ENCODE data around the gene B4GALT1.

GRCh38 chr9:33116860-33117259 is 50.3 kb downstream of the B4GALT1 start:
- TF ChIP-seq CTCF (IDR thresholded peaks at IDR 0.05) (no peak), POLR2AphosphoS5 (IDR thresholded peaks at IDR 0.05) (no peak)

Measured in breast epithelium (tissue), 3 donors.